ENCODE measurements around the gene PNPT1. TPM values are rescaled to one million over a fixed set of nuclear protein-coding genes. Genes with fewer than 3 reads are reported as not detected.
A peak's percentile ranks its signal among the peaks of the same experiment; 100 is the strongest.

PNPT1 gene
- total and polyA plus RNA-seq, 10 of the 15 experiments (the other 5 are each of a cell fraction or from before 2014, with no cell fraction given), result 34.2 to 67.7 (median 43.3) TPM

- ATAC-seq (peak; percentile 97), FAIRE-seq (peak; percentile 88), DNase-seq (ENCODE audit: low read depth, low spot score) (peak; percentile 11)
- in situ Hi-C loops (cut with MboI) (no loop called here), intact Hi-C loops (cut with micrococcal nuclease; ENCODE audit: unreplicated experiment) (no loop called here)
- Histone ChIP-seq H2AFZ (ENCODE audit: control insufficient read depth, low read depth, low read length) (no peak overlapping the region), H3K9ac (ENCODE audit: control insufficient read depth, insufficient read depth, low read length) (no peak overlapping the region), H4K20me1 (ENCODE audit: control insufficient read depth, insufficient read depth) (no peaks in the 10 kb centered on the region), H3K4me3 (no peak overlapping the region), H3K79me2 (ENCODE audit: control insufficient read depth, insufficient read depth, low read length) (peaks cover 11% of the 10 kb centered on the region), H3K4me2 (ENCODE audit: control insufficient read depth, insufficient read depth) (no peak overlapping the region), H3K4me1 (ENCODE audit: control insufficient read depth, insufficient read depth, low read length) (no peaks in the 10 kb centered on the region), H3K27ac (ENCODE audit: control insufficient read depth, insufficient read depth) (no peak overlapping the region), H3K27me3 (replicated peaks in 1 of 2; ENCODE audit: control insufficient read depth in 2 of 2, insufficient read depth in 2 of 2, low read length in 1 of 2) (no peaks in the 10 kb centered on the region), H3K36me3 (ENCODE audit: control insufficient read depth in 2 of 2, insufficient read depth in 2 of 2, low read length in 1 of 2) (peaks cover 0 to 15% of the 10 kb centered on the region in 2 experiments; a peak in 2 of 4 replicates), H3K9me3 (replicated peaks; ENCODE audit: control insufficient read depth, insufficient read depth, low read length) (no peaks in the 10 kb centered on the region)
- 59% methylated on average over 7 of the region's 7 CpGs for WGBS (ENCODE audit: insufficient coverage, insufficient replicate concordance, low lambda C conversion rate, missing lambda C conversion rate)
- ChIA-PET CTCF (interaction anchor here (1.0 to 1.5 kb wide), 2 partner anchors 10 to 27 kb away, joined by 4 read pairs; no protein-coding TSS in a partner anchor), RAD21 (ENCODE audit: unreplicated experiment) (no interaction called here), SMC1A (ENCODE audit: uncharacterized antibody, unreplicated experiment) (no interaction called here), POLR2A (no interaction called here)
- BruUV-seq (replicated peaks), result no TSS peak
- TF ChIP-seq MTA2 (IDR thresholded peaks at IDR 0.05; ENCODE audit: low read depth) (peak; percentile 71; the same call in 1 of the 2 replicates), JUND (IDR thresholded peaks at IDR 0.05; ENCODE audit: low read depth, low read length) (peak; percentile 33; the same call in 1 of the 2 replicates), NFXL1 (IDR thresholded peaks at IDR 0.05; ENCODE audit: borderline replicate concordance) (no peak), RB1 (IDR thresholded peaks at IDR 0.05; ENCODE audit: borderline replicate concordance) (no peak), CUX1 (IDR thresholded peaks at IDR 0.05; ENCODE audit: insufficient replicate concordance, low read depth, low read length) (no peak), ATF7 (IDR thresholded peaks at IDR 0.05; ENCODE audit: low read depth) (peak; percentile 65), BACH1 (IDR thresholded peaks at IDR 0.05; ENCODE audit: borderline replicate concordance) (peak; percentile 85; the same call in 1 of the 2 replicates), JUNB (IDR thresholded peaks at IDR 0.05) (peak; percentile 90), ZBTB40 (IDR thresholded peaks at IDR 0.05; ENCODE audit: borderline replicate concordance) (no peak), NFIC (IDR thresholded peaks at IDR 0.05; ENCODE audit: low read depth, low read length) (peak; percentile 22; the same call in 1 of the 2 replicates), GABPA (IDR thresholded peaks at IDR 0.05; ENCODE audit: low read depth) (0 out of 2 replicates have a peak, but pooled peaks have one; percentile 23)
- TF ChIP-seq, protein P1, sequence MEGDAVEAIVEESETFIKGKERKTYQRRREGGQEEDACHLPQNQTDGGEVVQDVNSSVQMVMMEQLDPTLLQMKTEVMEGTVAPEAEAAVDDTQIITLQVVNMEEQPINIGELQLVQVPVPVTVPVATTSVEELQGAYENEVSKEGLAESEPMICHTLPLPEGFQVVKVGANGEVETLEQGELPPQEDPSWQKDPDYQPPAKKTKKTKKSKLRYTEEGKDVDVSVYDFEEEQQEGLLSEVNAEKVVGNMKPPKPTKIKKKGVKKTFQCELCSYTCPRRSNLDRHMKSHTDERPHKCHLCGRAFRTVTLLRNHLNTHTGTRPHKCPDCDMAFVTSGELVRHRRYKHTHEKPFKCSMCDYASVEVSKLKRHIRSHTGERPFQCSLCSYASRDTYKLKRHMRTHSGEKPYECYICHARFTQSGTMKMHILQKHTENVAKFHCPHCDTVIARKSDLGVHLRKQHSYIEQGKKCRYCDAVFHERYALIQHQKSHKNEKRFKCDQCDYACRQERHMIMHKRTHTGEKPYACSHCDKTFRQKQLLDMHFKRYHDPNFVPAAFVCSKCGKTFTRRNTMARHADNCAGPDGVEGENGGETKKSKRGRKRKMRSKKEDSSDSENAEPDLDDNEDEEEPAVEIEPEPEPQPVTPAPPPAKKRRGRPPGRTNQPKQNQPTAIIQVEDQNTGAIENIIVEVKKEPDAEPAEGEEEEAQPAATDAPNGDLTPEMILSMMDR (IDR thresholded peaks at IDR 0.05 in 2 of 3, conservative IDR thresholded peaks at IDR 0.05 in 1 of 3; ENCODE audit: control insufficient read depth in 2 of 3, extremely low read depth in 1 of 3, insufficient read depth in 1 of 3, low read depth in 3 of 3, low read length in 3 of 3), result no peak
Observed at GRCh38 chr2:55590810-55591440, 102.7 kb downstream of the PNPT1 start.
